ENCODE results near the gene HSPBP1. TPM values are rescaled to one million over a fixed set of nuclear protein-coding genes. Genes with fewer than 3 reads are reported as not detected.

HSPBP1 gene
- total and polyA plus RNA-seq, 4 donors = 9.4 to 31.6 (median 13.5) TPM

GRCh38 chr19:55256562-55257460 lies 23.1 kb downstream of the HSPBP1 start:
- peak overlapping the region; percentile 27 to 78 for H3K27ac ChIP-seq (ENCODE audit: low read depth in 1 of 2, low read length in 2 of 2)
- peaks cover 2 to 55% (median 35%) of the 10 kb centered on the region in 4 donors for H3K4me1 ChIP-seq (ENCODE audit: control insufficient read depth in 4 of 4, insufficient read depth in 4 of 4, low read length in 3 of 4)
- no peak for DNase-seq (ENCODE audit: low spot score)
- WGBS = 56% methylated on average over 22 of the region's 22 CpGs
- no peaks in the 10 kb centered on the region for H3K36me3 ChIP-seq (ENCODE audit: control insufficient read depth in 4 of 4, insufficient read depth in 3 of 4, low read depth in 1 of 4, low read length in 3 of 4)
- TF ChIP-seq FOXA2 (IDR thresholded peaks at IDR 0.05) (no peak), NR2F2 (IDR thresholded peaks at IDR 0.05) (no peak), REST (IDR thresholded peaks at IDR 0.05) (no peak), RXRA (IDR thresholded peaks at IDR 0.05) (no peak), MAX (IDR thresholded peaks at IDR 0.05) (no peak), RAD21 (IDR thresholded peaks at IDR 0.05) (no peak), SP1 (IDR thresholded peaks at IDR 0.05) (no peak), HNF4G (IDR thresholded peaks at IDR 0.05) (no peak), ATF3 (IDR thresholded peaks at IDR 0.05) (no peak), GABPA (IDR thresholded peaks at IDR 0.05 in 1 of 2, conservative IDR thresholded peaks at IDR 0.05 in 1 of 2) (no peak), YY1 (IDR thresholded peaks at IDR 0.05) (no peak), EGR1 (IDR thresholded peaks at IDR 0.05; ENCODE audit: low read depth in 2 of 2) (no peak), ZBTB33 (IDR thresholded peaks at IDR 0.05) (no peak), HNF4A (conservative IDR thresholded peaks at IDR 0.05) (no peak), CTCF (IDR thresholded peaks at IDR 0.05; ENCODE audit: low read depth, low read length, missing input control) (no peak)
- no peaks in the 10 kb centered on the region for H3K27me3 ChIP-seq (ENCODE audit: control insufficient read depth in 4 of 4, insufficient read depth in 4 of 4, low read length in 3 of 4)
- peak overlapping the region; percentile 72 to 95 (median 91) for H3K4me3 ChIP-seq (ENCODE audit: low read depth in 1 of 3, low read length in 3 of 3)
- H3K9me3 ChIP-seq (ENCODE audit: control insufficient read depth in 4 of 4, low read length in 3 of 4) = no peaks in the 10 kb centered on the region
- peak overlapping the region in 1 of 2 donors; percentile 96 for H3K9ac ChIP-seq (ENCODE audit: low read depth in 1 of 2, low read length in 2 of 2)
